Measurements from ENCODE around the gene C10orf143.

C10orf143 gene

GRCh38 chr10:130138479-130138866 is 27.8 kb upstream of the C10orf143 start:
- TF ChIP-seq CTCF (IDR thresholded peaks at IDR 0.05): no peak

DNA sequence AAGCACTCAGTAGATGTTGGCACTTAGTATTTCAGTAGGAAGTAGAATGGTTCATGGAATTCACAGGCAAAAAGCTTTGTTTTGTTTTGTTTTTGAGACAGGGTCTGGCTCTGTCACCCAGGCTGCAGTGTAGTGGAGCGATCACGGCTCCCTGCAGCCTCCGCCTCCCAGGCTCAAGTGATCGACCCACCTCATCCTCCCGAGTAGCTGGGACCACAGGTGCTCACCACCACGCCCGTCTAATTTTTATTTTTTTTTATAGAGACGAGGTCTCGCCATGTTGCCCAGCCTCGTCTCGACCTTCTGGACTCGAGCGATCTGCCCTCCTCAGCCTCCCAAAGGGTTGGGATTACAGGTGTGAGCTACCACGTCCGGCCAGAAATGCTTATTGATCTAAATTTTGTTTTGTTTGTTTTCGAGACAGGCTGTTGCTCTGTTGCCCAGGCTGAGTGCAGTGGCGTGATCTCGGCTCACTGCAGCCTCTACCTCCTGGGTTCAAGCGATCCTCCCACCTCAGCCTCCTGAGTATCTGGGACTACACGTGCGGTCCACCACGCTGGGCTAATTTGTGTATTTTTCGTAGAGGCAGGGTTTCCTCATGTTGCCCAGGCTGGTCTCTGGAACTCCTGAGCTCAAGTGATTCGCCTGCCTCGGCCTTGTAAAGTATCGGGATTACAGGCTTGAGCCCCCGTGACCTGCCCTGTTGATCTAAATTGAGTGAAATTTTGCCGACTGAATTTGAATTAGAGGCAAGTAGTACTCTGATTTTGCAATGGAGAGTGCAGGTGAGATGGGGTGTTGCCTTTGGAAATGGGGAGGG is 27.2 kb upstream of the C10orf143 start:
- TF ChIP-seq CTCF (IDR thresholded peaks at IDR 0.05): no peak

DNA sequence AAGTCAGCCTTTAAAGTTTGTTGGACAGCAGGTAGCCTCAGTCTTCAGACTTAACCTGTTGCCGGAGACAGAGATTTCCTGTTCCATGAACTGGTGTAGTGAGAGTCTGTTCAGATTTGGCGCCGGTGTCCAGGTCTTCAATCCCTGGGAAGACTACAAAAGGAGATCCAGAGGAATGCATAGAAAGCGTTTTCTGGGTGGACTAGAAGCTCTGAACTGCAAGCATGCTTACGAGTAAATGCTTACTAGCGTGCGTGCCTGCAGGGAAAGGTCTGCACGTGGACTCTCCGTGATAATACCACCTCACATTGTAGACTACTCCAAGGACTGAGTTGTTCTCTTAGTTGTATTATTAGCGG is 26.4 kb upstream of the C10orf143 start:
- no peak for TF ChIP-seq CTCF (IDR thresholded peaks at IDR 0.05)

GRCh38 chr10:130136226-130137089 is 25.8 kb upstream of the C10orf143 start, which contains the start of gene GLRX3:
TSS of gene GLRX3 (plus strand) at chr10:130136391. CDS start at chr10:130136421, 30 bp downstream.
- TF ChIP-seq CTCF (IDR thresholded peaks at IDR 0.05): no peak

- no peak for TF ChIP-seq CTCF (IDR thresholded peaks at IDR 0.05)
Measured at GRCh38 chr10:130135676-130136225, 25.1 kb upstream of the C10orf143 start.

DNA sequence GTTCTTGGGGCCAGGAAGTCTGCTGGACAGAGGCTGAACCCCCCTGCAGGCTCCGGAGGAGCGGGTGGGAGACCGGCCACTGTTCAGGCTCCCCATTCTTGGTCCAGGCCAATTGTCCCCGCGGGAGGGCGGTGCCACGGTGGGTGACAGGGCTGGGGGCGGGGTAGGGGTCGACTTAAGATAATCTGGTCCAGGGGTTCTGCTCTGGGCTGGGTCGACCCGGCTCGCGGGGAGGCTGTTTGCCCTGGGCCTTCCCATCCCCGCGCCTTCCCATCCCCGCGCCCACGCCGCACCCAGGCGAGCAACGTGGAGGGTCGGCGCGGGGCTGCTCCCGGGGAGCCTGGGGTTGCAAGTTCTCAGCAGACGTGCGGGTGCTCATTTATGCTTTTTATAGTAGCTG is 18.3 kb upstream of the C10orf143 start:
- no peak for TF ChIP-seq CTCF (IDR thresholded peaks at IDR 0.05)

GRCh38 chr10:130128062-130128781 is 17.6 kb upstream of the C10orf143 start:
- no peak; the same call in 1 of the 2 replicates for TF ChIP-seq CTCF (IDR thresholded peaks at IDR 0.05)

Measured in LNCAP (cell line).